Kidney (tissue), 14 donors: ENCODE data around the gene LSM14A. TPM values are rescaled to one million over a fixed set of nuclear protein-coding genes. Genes with fewer than 3 reads are reported as not detected.
"Not testable (repeated sequence)": the region's sequence is repeated elsewhere in the genome, so short reads cannot be mapped to it uniquely, and the experiment has no call there.

Experiments used
- DNase-seq, 5 donors: peaks; one replicate each; pipeline ENCODE4 v3.0.0-alpha.2; 2013 to 2020
- FAIRE-seq: peaks from 2 replicates; lab custom pipeline; 2012; peaks lifted over from hg19 to GRCh38; lab: Jason Lieb, UNC
- H3K27ac ChIP-seq, 2 donors: one replicate each; pipeline ENCODE4 v1.7.0; 2013; ENCODE audit warnings: low read depth in 2 of 2, low read length in 2 of 2, inconsistent platforms in 1 of 2
- H3K27me3 ChIP-seq: one replicate; pipeline ENCODE4 v1.7.1; 2013; ENCODE audit warnings: low read length, inconsistent platforms; ENCODE audit not compliant: control insufficient read depth, insufficient read depth
- H3K36me3 ChIP-seq, 3 donors: one replicate each; pipeline versions ENCODE4 v1.7.0 to v1.7.1; 2013; ENCODE audit warnings: low read length in 3 of 3, control low read depth in 1 of 3, inconsistent platforms in 1 of 3; ENCODE audit not compliant: insufficient read depth in 3 of 3, control insufficient read depth in 2 of 3
- H3K4me1 ChIP-seq, 3 donors: one replicate each; pipeline versions ENCODE4 v1.7.0 to v1.7.1; 2013; ENCODE audit warnings: low read length in 3 of 3, inconsistent platforms in 1 of 3, low read depth in 1 of 3; ENCODE audit not compliant: control insufficient read depth in 2 of 3, insufficient read depth in 2 of 3
- H3K4me3 ChIP-seq, 3 donors: one replicate each; pipeline versions ENCODE4 v1.7.0 to v1.8.1; 2013; ENCODE audit warnings: low read length in 3 of 3, control low read depth in 1 of 3, inconsistent platforms in 1 of 3
- H3K9ac ChIP-seq, 3 donors: one replicate each; pipeline versions ENCODE4 v1.7.0 to v1.7.1; 2013; ENCODE audit warnings: low read length in 3 of 3, control low read depth in 1 of 3, inconsistent platforms in 1 of 3
- H3K9me3 ChIP-seq, 3 donors: one replicate each; pipeline versions ENCODE4 v1.7.0 to v1.7.1; 2013; ENCODE audit warnings: low read length in 3 of 3, control low read depth in 1 of 3, inconsistent platforms in 1 of 3; ENCODE audit not compliant: control insufficient read depth in 2 of 3, insufficient read depth in 1 of 3
- intact Hi-C: fragments of 100-400 bp; cut with DNase I; formaldehyde crosslinking; loops from one replicate; pipeline ENCODE4 v1.11.1; 2022
- polyA plus RNA-seq: library from polyadenylated mRNA; stranded (reverse); fragments of 350-450 nt; fragmentation: Illumina TruSeq; extraction: RNeasy Lipid Tissue Mini Kit (QIAGEN cat#74804); gene quantifications from one replicate; pipeline ENCODE4 v1.2.3, GENCODE V29; 2014; ENCODE audit warnings: low read depth, low replicate concordance; ENCODE audit not compliant: insufficient read depth
- total RNA-seq: library from RNA; stranded (reverse); fragmentation: NEBNext Ultra II Directional; extraction: Animal tissue kit (Norgen Biotek cat#: 25700); gene quantifications from one replicate; pipeline ENCODE4 v1.2.1, GENCODE V29; 2021
- TF ChIP-seq, protein P1 (sequence below): IDR thresholded peaks from 3 replicates; pipeline ENCODE4 v1.5.1; 2012; ENCODE audit warnings: mild to moderate bottlenecking, moderate library complexity, borderline replicate concordance; ENCODE audit not compliant: insufficient read depth; ENCODE audit errors: extremely low read depth
- donor health status: control.
- donor health status: control.
- donor health status: control.
- donor health status: control.
- donor health status: control.
- donor health status: DM: yes; HTN: yes; CAD: no.
- donor health status: Normal renal cell carcinoma (clear cell type).

The LSM14A gene
- total and polyA plus RNA-seq, 2 donors from 2014 or later: 49.3 to 114 TPM

DNA sequence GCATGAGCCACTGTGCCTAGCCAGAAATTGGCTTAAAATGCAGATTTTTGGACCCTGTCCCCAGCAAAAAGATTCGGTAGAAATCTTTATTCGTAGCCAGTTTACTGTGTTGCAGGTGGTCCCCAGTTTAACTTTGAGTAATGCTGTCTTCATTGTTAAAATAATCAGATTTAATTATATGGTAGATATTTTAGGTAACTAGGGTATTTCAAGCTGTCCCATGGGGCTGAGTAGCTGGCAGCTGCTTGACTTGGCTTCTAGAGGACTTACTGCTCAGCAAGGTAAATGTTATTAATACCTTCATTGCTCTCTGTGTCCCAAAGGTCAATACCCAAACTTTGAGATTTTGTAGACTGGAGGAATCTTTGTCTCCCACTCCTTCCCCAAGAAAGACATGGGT, 21.1 kb downstream of the LSM14A start:
- Histone ChIP-seq H3K9me3 (no peaks in the 10 kb centered on the region), H3K4me1 (peaks cover 0 to 6% (median 2%) of the 10 kb centered on the region in 3 donors), H3K27me3 (no peaks in the 10 kb centered on the region), H3K27ac (no peak overlapping the region), H3K36me3 (peaks cover 0 to 12% (median 11%) of the 10 kb centered on the region in 3 donors), H3K9ac (no peak overlapping the region), H3K4me3 (no peak overlapping the region)
- intact Hi-C loops: no loop called here
- DNase-seq: no peak
- no peak for FAIRE-seq
- TF ChIP-seq, protein P1, sequence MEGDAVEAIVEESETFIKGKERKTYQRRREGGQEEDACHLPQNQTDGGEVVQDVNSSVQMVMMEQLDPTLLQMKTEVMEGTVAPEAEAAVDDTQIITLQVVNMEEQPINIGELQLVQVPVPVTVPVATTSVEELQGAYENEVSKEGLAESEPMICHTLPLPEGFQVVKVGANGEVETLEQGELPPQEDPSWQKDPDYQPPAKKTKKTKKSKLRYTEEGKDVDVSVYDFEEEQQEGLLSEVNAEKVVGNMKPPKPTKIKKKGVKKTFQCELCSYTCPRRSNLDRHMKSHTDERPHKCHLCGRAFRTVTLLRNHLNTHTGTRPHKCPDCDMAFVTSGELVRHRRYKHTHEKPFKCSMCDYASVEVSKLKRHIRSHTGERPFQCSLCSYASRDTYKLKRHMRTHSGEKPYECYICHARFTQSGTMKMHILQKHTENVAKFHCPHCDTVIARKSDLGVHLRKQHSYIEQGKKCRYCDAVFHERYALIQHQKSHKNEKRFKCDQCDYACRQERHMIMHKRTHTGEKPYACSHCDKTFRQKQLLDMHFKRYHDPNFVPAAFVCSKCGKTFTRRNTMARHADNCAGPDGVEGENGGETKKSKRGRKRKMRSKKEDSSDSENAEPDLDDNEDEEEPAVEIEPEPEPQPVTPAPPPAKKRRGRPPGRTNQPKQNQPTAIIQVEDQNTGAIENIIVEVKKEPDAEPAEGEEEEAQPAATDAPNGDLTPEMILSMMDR: no peak

DNA sequence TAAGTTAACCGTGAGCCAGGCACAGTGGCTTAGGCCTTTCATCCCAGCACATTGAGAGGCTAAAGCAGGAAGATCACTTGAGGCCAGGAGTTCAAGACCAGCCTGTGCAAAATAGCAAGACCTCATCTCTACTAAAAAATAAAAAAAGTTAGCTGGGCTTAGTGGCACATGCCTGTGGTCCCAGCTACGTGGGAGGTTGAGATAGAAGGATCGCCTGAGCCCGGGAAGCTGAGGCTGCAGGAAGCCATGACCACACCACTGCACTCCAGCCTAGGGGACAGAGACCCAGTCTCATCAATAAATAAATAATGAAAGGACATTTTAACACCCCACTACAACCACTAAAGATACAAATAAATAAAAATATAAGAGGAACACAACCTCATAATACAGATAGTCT, 21.6 kb downstream of the LSM14A start:
- DNase-seq (no peak), FAIRE-seq (no peak)
- H3K36me3 ChIP-seq: peaks cover 0 to 12% (median 11%) of the 10 kb centered on the region in 3 donors
- H3K9me3 ChIP-seq: no peaks in the 10 kb centered on the region
- H3K27ac ChIP-seq: no peak overlapping the region
- H3K9ac ChIP-seq: no peak overlapping the region
- no peak overlapping the region for H3K4me3 ChIP-seq
- TF ChIP-seq, protein P1: no peak
- no peaks in the 10 kb centered on the region for H3K27me3 ChIP-seq
- intact Hi-C loops: no loop called here
- H3K4me1 ChIP-seq: peaks cover 0 to 6% (median 2%) of the 10 kb centered on the region in 3 donors

DNA sequence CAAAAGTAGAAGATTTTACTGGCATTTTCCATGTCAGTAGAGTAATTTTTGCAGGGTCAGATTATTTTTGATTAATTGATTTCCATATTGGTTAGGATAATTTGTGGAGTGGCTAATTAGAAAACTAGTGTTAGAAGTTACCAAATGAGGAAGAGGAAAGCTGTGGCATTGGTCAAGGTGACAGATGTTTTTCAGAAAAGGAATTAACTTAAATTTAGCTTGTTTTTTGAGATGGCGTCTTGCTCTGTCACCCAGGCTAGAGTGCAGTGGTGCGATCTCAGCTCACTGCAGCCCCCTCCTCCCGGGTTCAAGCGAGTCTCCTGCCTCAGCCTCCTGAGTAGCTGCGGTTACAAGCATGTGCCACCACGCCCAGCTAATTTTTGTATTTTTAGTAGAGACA, 28.8 kb downstream of the LSM14A start:
- peaks cover 3 to 13% (median 7%) of the 10 kb centered on the region in 3 donors for H3K36me3 ChIP-seq
- H3K4me1 ChIP-seq: no peaks in the 10 kb centered on the region
- DNase-seq: no peak
- FAIRE-seq: no peak
- H3K9ac ChIP-seq: no peak overlapping the region
- no peaks in the 10 kb centered on the region for H3K9me3 ChIP-seq
- H3K27me3 ChIP-seq: no peaks in the 10 kb centered on the region
- no peak overlapping the region for H3K27ac ChIP-seq
- TF ChIP-seq, protein P1: no peak
- intact Hi-C loops: no loop called here
- H3K4me3 ChIP-seq: no peak overlapping the region

DNA sequence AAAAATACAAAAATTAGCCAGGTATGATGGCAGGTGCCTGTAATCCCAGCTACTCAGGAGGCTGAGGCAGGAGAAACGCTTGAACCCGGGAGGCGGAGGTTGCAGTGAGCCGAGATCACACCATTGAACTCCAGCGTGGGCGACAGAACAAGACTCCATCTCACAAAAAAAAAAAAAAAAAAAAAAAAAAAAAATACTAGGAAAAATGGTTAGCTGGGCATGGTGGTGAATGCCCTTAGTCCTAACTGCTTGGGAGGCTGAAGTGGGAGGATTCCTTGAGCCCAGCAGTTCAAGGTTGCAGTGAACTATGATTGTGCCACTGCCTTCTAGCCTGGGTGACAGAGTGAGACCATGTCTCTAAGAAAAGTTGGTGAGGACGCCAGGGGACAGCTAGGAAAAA, 33.0 kb downstream of the LSM14A start:
- H3K9me3 ChIP-seq, H3K4me1 ChIP-seq, FAIRE-seq, H3K9ac ChIP-seq, H3K27me3 ChIP-seq, intact Hi-C loops, DNase-seq, H3K27ac ChIP-seq, H3K4me3 ChIP-seq: not testable (repeated sequence)
- H3K36me3 ChIP-seq: peaks cover 3 to 10% (median 3%) of the 10 kb centered on the region in 3 donors
